Sigmoid colon (tissue), 4 donors: ENCODE data around the gene SPIRE1.

ENCODE experiments used
- EP300 ChIP-seq, 4 donors: sonication (generic); formaldehyde crosslinking; IDR thresholded peaks; one replicate each; pipeline ENCODE4 v1.6.1; 2017; ENCODE audit warnings: antibody characterized with exemption in 4 of 4
- POLR2A ChIP-seq, 2 donors: fragments of 450-650 bp; IDR thresholded peaks; one replicate each; pipeline ENCODE4 v1.6.1; 2016; ENCODE audit warnings: antibody characterized with exemption in 2 of 2, mild to moderate bottlenecking in 2 of 2, moderate library complexity in 2 of 2
- TF ChIP-seq, protein P1 (sequence below), 4 experiments: fragments of 450-650 bp in 3 of 4; fragments of 200-600 bp in 1 of 4; IDR thresholded peaks; one replicate each; pipeline ENCODE4 v1.5.1; 2016 to 2019; ENCODE audit warnings: antibody characterized with exemption in 4 of 4, mild to moderate bottlenecking in 3 of 4, moderate library complexity in 2 of 4

- TF ChIP-seq, protein P1, sequence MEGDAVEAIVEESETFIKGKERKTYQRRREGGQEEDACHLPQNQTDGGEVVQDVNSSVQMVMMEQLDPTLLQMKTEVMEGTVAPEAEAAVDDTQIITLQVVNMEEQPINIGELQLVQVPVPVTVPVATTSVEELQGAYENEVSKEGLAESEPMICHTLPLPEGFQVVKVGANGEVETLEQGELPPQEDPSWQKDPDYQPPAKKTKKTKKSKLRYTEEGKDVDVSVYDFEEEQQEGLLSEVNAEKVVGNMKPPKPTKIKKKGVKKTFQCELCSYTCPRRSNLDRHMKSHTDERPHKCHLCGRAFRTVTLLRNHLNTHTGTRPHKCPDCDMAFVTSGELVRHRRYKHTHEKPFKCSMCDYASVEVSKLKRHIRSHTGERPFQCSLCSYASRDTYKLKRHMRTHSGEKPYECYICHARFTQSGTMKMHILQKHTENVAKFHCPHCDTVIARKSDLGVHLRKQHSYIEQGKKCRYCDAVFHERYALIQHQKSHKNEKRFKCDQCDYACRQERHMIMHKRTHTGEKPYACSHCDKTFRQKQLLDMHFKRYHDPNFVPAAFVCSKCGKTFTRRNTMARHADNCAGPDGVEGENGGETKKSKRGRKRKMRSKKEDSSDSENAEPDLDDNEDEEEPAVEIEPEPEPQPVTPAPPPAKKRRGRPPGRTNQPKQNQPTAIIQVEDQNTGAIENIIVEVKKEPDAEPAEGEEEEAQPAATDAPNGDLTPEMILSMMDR (IDR thresholded peaks at IDR 0.05): no peak
- no peak for TF ChIP-seq POLR2A (IDR thresholded peaks at IDR 0.05)
- TF ChIP-seq EP300 (IDR thresholded peaks at IDR 0.05): no peak
Measured at GRCh38 chr18:12443551-12443950, 214.4 kb downstream of the SPIRE1 start.
